Measurements from ENCODE around the gene GPX4. TPM values are rescaled to one million over a fixed set of nuclear protein-coding genes. Genes with fewer than 3 reads are reported as not detected.

The GPX4 gene
- total RNA-seq, 2 experiments from 2014 or later = 148 to 203 TPM

GRCh38 chr19:1144741-1145140 is 40.9 kb downstream of the GPX4 start:
- H3K4me1 ChIP-seq (ENCODE audit: insufficient read depth, low read length, poor library complexity, severe bottlenecking) = no peaks in the 10 kb centered on the region
- no peak overlapping the region for H3K4me2 ChIP-seq (ENCODE audit: low read length)
- POLR2A ChIA-PET = no interaction called here
- no peak for DNase-seq (ENCODE audit: low spot score)
- CTCF ChIA-PET (ENCODE audit: unreplicated experiment) = no interaction called here
- H3K79me2 ChIP-seq (ENCODE audit: insufficient read depth, low read depth, low read length) = no peaks in the 10 kb centered on the region
- no peak overlapping the region for H3K27ac ChIP-seq (ENCODE audit: low read depth, low read length, poor library complexity, severe bottlenecking)
- intact Hi-C loops (cut with micrococcal nuclease; ENCODE audit: unreplicated experiment) = no loop called here
- no TSS peak for BruUV-seq (replicated peaks)
- no peak for TF ChIP-seq CTCF (conservative IDR thresholded peaks at IDR 0.05; ENCODE audit: low read length)
- TF ChIP-seq EZH2phosphoT487 (IDR thresholded peaks at IDR 0.05; ENCODE audit: borderline replicate concordance, low read depth, low read length) = no peak
- H4K20me1 ChIP-seq (ENCODE audit: insufficient read depth, low read length) = no peaks in the 10 kb centered on the region
- H3K4me3 ChIP-seq (ENCODE audit: low read depth, low read length, poor library complexity, severe bottlenecking) = no peak overlapping the region
- H3K36me3 ChIP-seq (ENCODE audit: insufficient read depth, low read length) = peaks cover 11% of the 10 kb centered on the region
- H3K9me3 ChIP-seq (ENCODE audit: low read length) = no peaks in the 10 kb centered on the region
- no peaks in the 10 kb centered on the region for H3K9me2 ChIP-seq (ENCODE audit: insufficient read depth, low read length)
- H2AFZ ChIP-seq (ENCODE audit: low read length) = no peak overlapping the region

GRCh38 chr19:1145635-1146411 is 42.0 kb downstream of the GPX4 start:
- Histone ChIP-seq H3K36me3 (ENCODE audit: insufficient read depth, low read length) (peaks cover 10% of the 10 kb centered on the region), H2AFZ (ENCODE audit: low read length) (no peak overlapping the region), H3K9me3 (ENCODE audit: low read length) (no peaks in the 10 kb centered on the region), H3K79me2 (ENCODE audit: insufficient read depth, low read depth, low read length) (no peaks in the 10 kb centered on the region), H3K4me1 (ENCODE audit: insufficient read depth, low read length, poor library complexity, severe bottlenecking) (no peaks in the 10 kb centered on the region), H3K27ac (ENCODE audit: low read depth, low read length, poor library complexity, severe bottlenecking) (no peak overlapping the region), H3K4me3 (ENCODE audit: low read depth, low read length, poor library complexity, severe bottlenecking) (no peak overlapping the region), H3K4me2 (ENCODE audit: low read length) (no peak overlapping the region), H4K20me1 (ENCODE audit: insufficient read depth, low read length) (no peaks in the 10 kb centered on the region), H3K9me2 (ENCODE audit: insufficient read depth, low read length) (no peaks in the 10 kb centered on the region)
- POLR2A ChIA-PET = no interaction called here
- intact Hi-C loops (cut with micrococcal nuclease; ENCODE audit: unreplicated experiment) = no loop called here
- TF ChIP-seq CTCF (conservative IDR thresholded peaks at IDR 0.05; ENCODE audit: low read length) = no peak
- no peak for TF ChIP-seq EZH2phosphoT487 (IDR thresholded peaks at IDR 0.05; ENCODE audit: borderline replicate concordance, low read depth, low read length)
- DNase-seq (ENCODE audit: low spot score) = no peak
- no TSS peak for BruUV-seq (replicated peaks)
- CTCF ChIA-PET (ENCODE audit: unreplicated experiment) = no interaction called here

- H4K20me1 ChIP-seq (ENCODE audit: insufficient read depth, low read length) = no peaks in the 10 kb centered on the region
- no peaks in the 10 kb centered on the region for H3K9me3 ChIP-seq (ENCODE audit: low read length)
- no peak overlapping the region for H2AFZ ChIP-seq (ENCODE audit: low read length)
- H3K4me1 ChIP-seq (ENCODE audit: insufficient read depth, low read length, poor library complexity, severe bottlenecking) = no peaks in the 10 kb centered on the region
- ChIA-PET CTCF (ENCODE audit: unreplicated experiment) (no interaction called here), POLR2A (no interaction called here)
- TF ChIP-seq CTCF (conservative IDR thresholded peaks at IDR 0.05; ENCODE audit: low read length) (no peak), EZH2phosphoT487 (IDR thresholded peaks at IDR 0.05; ENCODE audit: borderline replicate concordance, low read depth, low read length) (no peak)
- H3K4me2 ChIP-seq (ENCODE audit: low read length) = no peak overlapping the region
- BruUV-seq (replicated peaks) = no TSS peak
- intact Hi-C loops (cut with micrococcal nuclease; ENCODE audit: unreplicated experiment) = no loop called here
- no peak overlapping the region for H3K4me3 ChIP-seq (ENCODE audit: low read depth, low read length, poor library complexity, severe bottlenecking)
- H3K27ac ChIP-seq (ENCODE audit: low read depth, low read length, poor library complexity, severe bottlenecking) = no peak overlapping the region
- H3K36me3 ChIP-seq (ENCODE audit: insufficient read depth, low read length) = peaks cover 12% of the 10 kb centered on the region
- H3K9me2 ChIP-seq (ENCODE audit: insufficient read depth, low read length) = no peaks in the 10 kb centered on the region
- H3K79me2 ChIP-seq (ENCODE audit: insufficient read depth, low read depth, low read length) = no peaks in the 10 kb centered on the region
- DNase-seq (ENCODE audit: low spot score) = no peak
Observed at GRCh38 chr19:1146412-1146699, 42.6 kb downstream of the GPX4 start.

Data from OCI-LY7 (cell line).